ENCODE measurements around the gene PNLIPRP3. TPM values are rescaled to one million over a fixed set of nuclear protein-coding genes. Genes with fewer than 3 reads are reported as not detected.

Gene PNLIPRP3
- polyA plus RNA-seq, 1 of the 3 experiments (the other 2 are of a cell fraction): not detected

DNA sequence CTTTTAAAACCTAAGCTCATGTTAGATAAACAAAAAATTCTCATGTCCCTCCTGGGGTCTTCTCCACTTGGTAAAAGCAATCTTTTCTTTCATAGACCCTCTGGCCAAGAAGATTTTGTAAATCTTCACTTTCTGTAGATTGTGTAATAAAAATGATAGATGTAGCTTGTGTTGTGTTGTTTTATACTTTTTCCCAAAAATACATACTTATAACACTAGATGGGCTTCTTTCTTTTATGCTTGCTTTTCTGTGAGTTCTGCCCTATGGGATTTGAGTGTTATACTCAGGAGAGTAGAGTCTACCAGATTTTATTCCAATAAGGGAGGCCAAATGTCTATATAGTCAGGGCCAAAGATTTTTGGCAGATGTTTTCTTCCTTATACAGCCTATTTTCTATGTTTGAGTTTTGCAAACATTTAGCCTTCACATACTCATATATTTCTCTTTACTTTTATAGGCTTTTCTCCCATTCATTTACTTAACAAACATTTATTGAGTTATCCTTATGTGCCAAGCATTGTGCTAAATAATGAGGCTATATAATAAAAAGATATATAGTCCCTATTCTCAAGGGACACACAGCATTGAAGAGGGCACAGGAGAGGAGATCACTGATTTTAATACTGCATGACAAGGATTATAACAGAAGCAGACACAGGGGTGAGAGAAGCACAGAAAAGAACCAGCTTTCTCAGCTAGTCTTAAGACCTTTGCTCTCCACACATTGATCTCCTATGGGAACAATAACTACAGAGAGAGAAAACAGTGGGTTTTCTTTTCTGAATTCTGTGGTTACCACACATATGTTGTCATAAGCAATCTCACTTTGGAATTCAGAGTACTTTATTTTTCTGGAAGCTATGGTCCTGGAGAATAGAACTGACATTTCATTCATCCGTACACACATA is 60.1 kb downstream of the PNLIPRP3 start:
- CTCF ChIA-PET: no interaction called here
- DNase-seq: no peak
- H3K9me3 ChIP-seq: no peaks in the 10 kb centered on the region
- H4K20me1 ChIP-seq (ENCODE audit: insufficient read depth): no peaks in the 10 kb centered on the region
- POLR2A ChIA-PET: no interaction called here
- no peaks in the 10 kb centered on the region for H3K27me3 ChIP-seq (ENCODE audit: insufficient read depth)
- no peak overlapping the region for H3K4me3 ChIP-seq (ENCODE audit: low read depth in 2 of 2, low read length in 1 of 2)
- H3K9ac ChIP-seq: no peak overlapping the region
- TF ChIP-seq, protein P1, sequence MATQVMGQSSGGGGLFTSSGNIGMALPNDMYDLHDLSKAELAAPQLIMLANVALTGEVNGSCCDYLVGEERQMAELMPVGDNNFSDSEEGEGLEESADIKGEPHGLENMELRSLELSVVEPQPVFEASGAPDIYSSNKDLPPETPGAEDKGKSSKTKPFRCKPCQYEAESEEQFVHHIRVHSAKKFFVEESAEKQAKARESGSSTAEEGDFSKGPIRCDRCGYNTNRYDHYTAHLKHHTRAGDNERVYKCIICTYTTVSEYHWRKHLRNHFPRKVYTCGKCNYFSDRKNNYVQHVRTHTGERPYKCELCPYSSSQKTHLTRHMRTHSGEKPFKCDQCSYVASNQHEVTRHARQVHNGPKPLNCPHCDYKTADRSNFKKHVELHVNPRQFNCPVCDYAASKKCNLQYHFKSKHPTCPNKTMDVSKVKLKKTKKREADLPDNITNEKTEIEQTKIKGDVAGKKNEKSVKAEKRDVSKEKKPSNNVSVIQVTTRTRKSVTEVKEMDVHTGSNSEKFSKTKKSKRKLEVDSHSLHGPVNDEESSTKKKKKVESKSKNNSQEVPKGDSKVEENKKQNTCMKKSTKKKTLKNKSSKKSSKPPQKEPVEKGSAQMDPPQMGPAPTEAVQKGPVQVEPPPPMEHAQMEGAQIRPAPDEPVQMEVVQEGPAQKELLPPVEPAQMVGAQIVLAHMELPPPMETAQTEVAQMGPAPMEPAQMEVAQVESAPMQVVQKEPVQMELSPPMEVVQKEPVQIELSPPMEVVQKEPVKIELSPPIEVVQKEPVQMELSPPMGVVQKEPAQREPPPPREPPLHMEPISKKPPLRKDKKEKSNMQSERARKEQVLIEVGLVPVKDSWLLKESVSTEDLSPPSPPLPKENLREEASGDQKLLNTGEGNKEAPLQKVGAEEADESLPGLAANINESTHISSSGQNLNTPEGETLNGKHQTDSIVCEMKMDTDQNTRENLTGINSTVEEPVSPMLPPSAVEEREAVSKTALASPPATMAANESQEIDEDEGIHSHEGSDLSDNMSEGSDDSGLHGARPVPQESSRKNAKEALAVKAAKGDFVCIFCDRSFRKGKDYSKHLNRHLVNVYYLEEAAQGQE (IDR thresholded peaks at IDR 0.05; ENCODE audit: low read depth, low read length): no peak
- no peak for TF ChIP-seq SMC3 (IDR thresholded peaks at IDR 0.05; ENCODE audit: low read depth, low read length)
- no peak for TF ChIP-seq CHD2 (IDR thresholded peaks at IDR 0.05; ENCODE audit: low read length, partially characterized antibody)
- TF ChIP-seq TAF1 (IDR thresholded peaks at IDR 0.05; ENCODE audit: borderline replicate concordance, low read depth, low read length): no peak
- TF ChIP-seq RCOR1 (IDR thresholded peaks at IDR 0.05; ENCODE audit: low read length): no peak
- no peak for TF ChIP-seq GATA2 (CRISPR knock-in tag; IDR thresholded peaks at IDR 0.05)
- TF ChIP-seq, protein P2, sequence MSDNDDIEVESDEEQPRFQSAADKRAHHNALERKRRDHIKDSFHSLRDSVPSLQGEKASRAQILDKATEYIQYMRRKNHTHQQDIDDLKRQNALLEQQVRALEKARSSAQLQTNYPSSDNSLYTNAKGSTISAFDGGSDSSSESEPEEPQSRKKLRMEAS (IDR thresholded peaks at IDR 0.05; ENCODE audit: low read depth): no peak
- TF ChIP-seq, protein P3, sequence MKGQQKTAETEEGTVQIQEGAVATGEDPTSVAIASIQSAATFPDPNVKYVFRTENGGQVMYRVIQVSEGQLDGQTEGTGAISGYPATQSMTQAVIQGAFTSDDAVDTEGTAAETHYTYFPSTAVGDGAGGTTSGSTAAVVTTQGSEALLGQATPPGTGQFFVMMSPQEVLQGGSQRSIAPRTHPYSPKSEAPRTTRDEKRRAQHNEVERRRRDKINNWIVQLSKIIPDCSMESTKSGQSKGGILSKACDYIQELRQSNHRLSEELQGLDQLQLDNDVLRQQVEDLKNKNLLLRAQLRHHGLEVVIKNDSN (IDR thresholded peaks at IDR 0.05; ENCODE audit: borderline replicate concordance, low read depth): no peak
- no peak for TF ChIP-seq ELF1 (IDR thresholded peaks at IDR 0.05)
- no peak for TF ChIP-seq JUND (IDR thresholded peaks at IDR 0.05)
- TF ChIP-seq MEF2A (IDR thresholded peaks at IDR 0.05; ENCODE audit: borderline replicate concordance, low read depth): no peak
- TF ChIP-seq, protein P4, sequence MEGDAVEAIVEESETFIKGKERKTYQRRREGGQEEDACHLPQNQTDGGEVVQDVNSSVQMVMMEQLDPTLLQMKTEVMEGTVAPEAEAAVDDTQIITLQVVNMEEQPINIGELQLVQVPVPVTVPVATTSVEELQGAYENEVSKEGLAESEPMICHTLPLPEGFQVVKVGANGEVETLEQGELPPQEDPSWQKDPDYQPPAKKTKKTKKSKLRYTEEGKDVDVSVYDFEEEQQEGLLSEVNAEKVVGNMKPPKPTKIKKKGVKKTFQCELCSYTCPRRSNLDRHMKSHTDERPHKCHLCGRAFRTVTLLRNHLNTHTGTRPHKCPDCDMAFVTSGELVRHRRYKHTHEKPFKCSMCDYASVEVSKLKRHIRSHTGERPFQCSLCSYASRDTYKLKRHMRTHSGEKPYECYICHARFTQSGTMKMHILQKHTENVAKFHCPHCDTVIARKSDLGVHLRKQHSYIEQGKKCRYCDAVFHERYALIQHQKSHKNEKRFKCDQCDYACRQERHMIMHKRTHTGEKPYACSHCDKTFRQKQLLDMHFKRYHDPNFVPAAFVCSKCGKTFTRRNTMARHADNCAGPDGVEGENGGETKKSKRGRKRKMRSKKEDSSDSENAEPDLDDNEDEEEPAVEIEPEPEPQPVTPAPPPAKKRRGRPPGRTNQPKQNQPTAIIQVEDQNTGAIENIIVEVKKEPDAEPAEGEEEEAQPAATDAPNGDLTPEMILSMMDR (IDR thresholded peaks at IDR 0.05): no peak
- TF ChIP-seq FOSL2 (IDR thresholded peaks at IDR 0.05; ENCODE audit: borderline replicate concordance, low read depth): no peak
- TF ChIP-seq YY1 (IDR thresholded peaks at IDR 0.05; ENCODE audit: low read depth): no peak
- no peak for TF ChIP-seq GABPA (IDR thresholded peaks at IDR 0.05; ENCODE audit: low read depth)
- no peak for TF ChIP-seq RXRA (IDR thresholded peaks at IDR 0.05; ENCODE audit: borderline replicate concordance, low read depth)
- no peak for TF ChIP-seq MXI1 (IDR thresholded peaks at IDR 0.05; ENCODE audit: low read depth, low read length)
- TF ChIP-seq TCF12 (IDR thresholded peaks at IDR 0.05): no peak
- TF ChIP-seq SIN3A (IDR thresholded peaks at IDR 0.05; ENCODE audit: borderline replicate concordance, low read depth, low read length): no peak
- H3K79me2 ChIP-seq (ENCODE audit: insufficient read depth): no peaks in the 10 kb centered on the region
- WGBS (ENCODE audit: low lambda C conversion rate): 83% methylated on average over 1 of the region's 1 CpG
- H3K4me1 ChIP-seq (ENCODE audit: control insufficient read depth in 1 of 2, insufficient read depth in 2 of 2, low read depth in 1 of 2, low read length in 1 of 2): no peaks in the 10 kb centered on the region
- H3K4me2 ChIP-seq: no peak overlapping the region
- H3K27ac ChIP-seq (ENCODE audit: low read depth in 2 of 2, low read length in 1 of 2): no peak overlapping the region
- H3K9me2 ChIP-seq: no peaks in the 10 kb centered on the region
- H3F3A ChIP-seq (replicated peaks; ENCODE audit: insufficient read depth): no peaks in the 10 kb centered on the region
- no peak overlapping the region for H2AFZ ChIP-seq (ENCODE audit: low read depth)
- H3K36me3 ChIP-seq (replicated peaks in 1 of 2; ENCODE audit: control insufficient read depth in 1 of 2, insufficient read depth in 2 of 2, low read length in 1 of 2): no peaks in the 10 kb centered on the region
